GM18505 (cell line): ENCODE data around the gene TNIK.
A peak's percentile ranks its signal among the peaks of the same experiment; 100 is the strongest.

Experiments used
- ATAC-seq: cut with Tn5 transposase; IDR thresholded peaks from one replicate; pipeline ENCODE4 v1.9.1; 2021; ENCODE audit not compliant: unreplicated experiment
- POLR2A ChIP-seq: IDR thresholded peaks from 4 replicates; pipeline ENCODE4 v1.6.1; 2011; ENCODE audit warnings: borderline replicate concordance; ENCODE audit not compliant: insufficient read depth, insufficient read length; ENCODE audit errors: extremely low read depth

TNIK gene

GRCh38 chr3:171283183-171283847, 176.9 kb downstream of the TNIK start:
- TF ChIP-seq POLR2A = no peak

GRCh38 chr3:171282041-171282440, 178.2 kb downstream of the TNIK start:
- TF ChIP-seq POLR2A = no peak
- ATAC-seq = no peak

More at GRCh38 chr3:171283183-171283847, 176.9 kb downstream of the TNIK start:
- ATAC-seq = no peak

DNA sequence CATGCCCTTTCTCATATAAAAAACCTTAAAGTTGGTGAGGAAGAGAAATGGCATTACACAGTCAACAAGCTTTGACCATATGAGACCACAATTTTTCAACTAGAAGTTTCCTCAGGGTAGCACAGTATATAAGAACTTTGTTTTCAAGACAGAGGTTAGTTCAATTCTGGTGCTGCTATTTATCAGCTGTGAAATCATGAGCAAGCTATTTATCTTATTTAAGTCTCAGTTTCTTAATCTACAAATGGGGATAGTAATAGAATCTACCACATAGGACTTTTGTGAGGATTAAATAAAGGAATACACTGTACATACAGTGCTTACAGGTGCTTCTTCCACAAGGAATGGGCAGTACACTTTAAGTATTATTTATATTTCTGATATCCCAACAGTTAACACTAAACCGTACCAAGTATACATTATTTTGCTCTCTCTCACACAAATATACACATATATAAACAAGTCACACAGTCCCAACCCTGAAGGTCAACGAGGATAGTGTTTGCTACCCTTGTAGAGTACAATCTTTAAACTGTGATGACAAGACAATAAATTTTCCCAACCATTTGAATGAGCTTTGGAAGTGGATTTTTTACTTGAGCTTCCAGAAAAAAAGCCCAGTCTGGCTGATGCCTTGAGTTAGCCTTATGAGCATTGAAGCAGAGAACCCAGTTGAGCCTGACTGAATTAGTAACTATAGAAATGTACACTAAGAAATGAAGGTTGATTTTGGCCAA, 178.8 kb downstream of the TNIK start:
- ATAC-seq = no peak
- TF ChIP-seq POLR2A = no peak

DNA sequence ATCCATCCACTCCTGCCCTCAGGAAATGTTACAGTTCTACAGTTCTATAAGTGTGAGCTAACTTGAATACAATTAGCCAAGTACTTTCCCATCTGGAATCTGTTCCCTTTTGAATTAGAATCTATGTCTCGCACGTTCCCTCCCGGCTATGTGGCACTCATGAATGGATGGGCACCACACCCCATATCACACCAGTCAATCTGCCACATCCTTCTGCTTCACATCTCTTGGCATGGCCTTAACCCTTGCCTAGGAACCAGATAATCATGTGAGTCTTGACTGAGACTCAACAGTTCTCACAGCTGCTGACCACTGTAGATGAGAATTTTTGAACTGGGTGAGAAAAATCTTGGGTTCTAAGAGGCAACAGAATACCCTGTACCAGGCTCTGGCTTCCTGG, 180.2 kb downstream of the TNIK start:
- TF ChIP-seq POLR2A = no peak
- no peak for ATAC-seq

DNA sequence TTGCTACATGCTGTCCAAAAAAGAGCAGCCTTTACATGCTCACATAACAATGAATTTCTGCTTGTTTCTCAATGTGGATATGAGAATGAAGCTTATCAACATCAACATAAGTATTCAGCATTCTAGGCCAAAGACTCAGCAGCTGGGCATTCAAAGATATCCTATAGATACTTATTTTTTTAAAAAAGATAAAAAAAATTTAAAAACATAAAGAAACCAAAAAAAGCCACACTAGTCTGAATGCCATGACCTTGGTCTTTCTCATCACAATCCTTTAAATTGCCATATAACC, 182.0 kb downstream of the TNIK start:
- no peak for ATAC-seq
- no peak for TF ChIP-seq POLR2A

DNA sequence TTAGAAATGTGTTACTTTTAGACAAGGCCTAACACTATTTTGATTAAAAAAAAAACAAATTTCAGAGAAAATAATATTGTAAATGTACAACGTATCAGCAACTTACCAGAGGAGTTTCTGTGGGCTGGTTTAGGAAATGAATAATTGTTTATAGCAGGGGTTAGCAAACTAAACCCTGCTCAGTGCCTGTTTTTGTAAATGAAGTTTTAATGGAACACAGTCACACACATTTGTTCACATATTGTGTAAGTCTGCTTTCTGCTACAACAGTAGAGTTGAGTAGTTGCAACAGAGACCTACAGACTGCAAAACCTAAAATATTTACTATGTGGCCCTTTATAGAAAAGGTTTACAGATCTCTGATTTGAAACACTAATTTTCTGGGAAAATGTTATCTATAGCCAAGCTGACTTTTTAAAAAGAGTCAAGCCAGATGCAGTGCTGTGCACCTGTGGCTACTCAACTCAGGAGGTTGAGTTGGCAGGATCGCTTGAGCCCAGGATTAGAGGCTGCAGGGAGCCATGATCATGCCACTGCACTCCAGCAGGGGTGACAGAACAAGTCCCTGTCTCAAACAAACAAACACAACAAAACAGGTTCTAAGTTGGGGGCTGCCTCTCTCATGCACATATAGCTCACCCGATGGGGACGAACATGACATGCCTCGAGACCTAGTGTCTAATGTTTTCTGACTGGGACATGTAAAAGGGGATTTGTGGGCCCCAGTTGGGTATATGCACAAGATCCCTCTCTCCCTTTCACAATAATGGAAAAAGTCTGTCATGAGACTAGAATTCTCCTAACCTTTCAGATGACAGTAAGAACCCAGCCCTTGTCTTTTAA, 182.5 kb downstream of the TNIK start:
- TF ChIP-seq POLR2A = no peak
- no peak for ATAC-seq

GRCh38 chr3:171276923-171277322, 183.3 kb downstream of the TNIK start:
- ATAC-seq = no peak
- TF ChIP-seq POLR2A = no peak

- ATAC-seq = no peak
- TF ChIP-seq POLR2A = no peak
These were observed 186.0 kb downstream of the TNIK start for GRCh38 chr3:171274222-171274621.

GRCh38 chr3:171270541-171270940, 189.7 kb downstream of the TNIK start:
- ATAC-seq = no peak
- no peak for TF ChIP-seq POLR2A

GRCh38 chr3:171269542-171269941, 190.7 kb downstream of the TNIK start:
- ATAC-seq = peak; percentile 47
- no peak for TF ChIP-seq POLR2A

DNA sequence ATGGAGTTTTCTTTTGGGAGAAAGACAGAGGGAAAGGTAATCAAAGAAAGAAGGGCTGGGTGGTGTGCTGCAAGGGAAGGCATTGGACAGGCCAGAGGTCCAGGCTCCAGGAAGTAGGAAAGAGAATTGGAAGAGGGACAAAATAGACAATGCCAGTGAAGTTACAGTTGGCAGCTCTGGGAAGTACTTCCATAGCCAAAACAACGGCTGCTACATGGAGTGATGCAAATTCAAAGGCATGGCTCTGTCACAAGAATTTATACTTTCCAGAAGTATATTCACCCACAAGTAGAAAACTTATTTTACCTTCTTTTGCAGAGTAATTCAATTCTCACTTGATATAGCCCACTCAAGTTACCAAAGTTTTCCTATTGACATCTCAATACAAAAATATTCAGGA, 191.5 kb downstream of the TNIK start:
- TF ChIP-seq POLR2A = no peak
- no peak for ATAC-seq

- ATAC-seq = no peak
- TF ChIP-seq POLR2A = no peak
These were observed 193.1 kb downstream of the TNIK start for GRCh38 chr3:171267104-171267503.

DNA sequence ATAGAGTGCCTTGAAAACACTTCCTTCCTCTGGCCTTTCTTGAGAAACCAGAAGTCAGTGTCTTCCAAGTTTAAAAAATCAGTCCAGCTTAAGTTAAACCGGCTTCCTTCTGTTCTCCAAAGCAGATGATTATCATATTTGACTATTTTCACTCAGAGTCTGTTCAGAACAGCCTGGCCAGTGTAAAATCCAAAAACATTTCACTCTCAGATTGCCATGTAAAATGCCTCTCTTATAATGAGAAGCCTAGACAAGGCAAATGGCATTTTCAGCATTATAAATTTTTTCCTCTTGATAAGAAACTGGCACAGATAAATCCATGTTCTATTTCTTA, 193.5 kb downstream of the TNIK start:
- ATAC-seq = no peak
- TF ChIP-seq POLR2A = no peak
